ENCODE data around the gene PROSER2.

- TF ChIP-seq POLR2A (IDR thresholded peaks at IDR 0.05; ENCODE audit: low read depth) = no peak
- TF ChIP-seq, protein P1, sequence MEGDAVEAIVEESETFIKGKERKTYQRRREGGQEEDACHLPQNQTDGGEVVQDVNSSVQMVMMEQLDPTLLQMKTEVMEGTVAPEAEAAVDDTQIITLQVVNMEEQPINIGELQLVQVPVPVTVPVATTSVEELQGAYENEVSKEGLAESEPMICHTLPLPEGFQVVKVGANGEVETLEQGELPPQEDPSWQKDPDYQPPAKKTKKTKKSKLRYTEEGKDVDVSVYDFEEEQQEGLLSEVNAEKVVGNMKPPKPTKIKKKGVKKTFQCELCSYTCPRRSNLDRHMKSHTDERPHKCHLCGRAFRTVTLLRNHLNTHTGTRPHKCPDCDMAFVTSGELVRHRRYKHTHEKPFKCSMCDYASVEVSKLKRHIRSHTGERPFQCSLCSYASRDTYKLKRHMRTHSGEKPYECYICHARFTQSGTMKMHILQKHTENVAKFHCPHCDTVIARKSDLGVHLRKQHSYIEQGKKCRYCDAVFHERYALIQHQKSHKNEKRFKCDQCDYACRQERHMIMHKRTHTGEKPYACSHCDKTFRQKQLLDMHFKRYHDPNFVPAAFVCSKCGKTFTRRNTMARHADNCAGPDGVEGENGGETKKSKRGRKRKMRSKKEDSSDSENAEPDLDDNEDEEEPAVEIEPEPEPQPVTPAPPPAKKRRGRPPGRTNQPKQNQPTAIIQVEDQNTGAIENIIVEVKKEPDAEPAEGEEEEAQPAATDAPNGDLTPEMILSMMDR (IDR thresholded peaks at IDR 0.05) = no peak
These were observed 85.8 kb downstream of the PROSER2 start for GRCh38 chr10:11908991-11909390.

Measured in esophagus muscularis mucosa (tissue), 3 donors.